Glomerular visceral epithelial cell (primary cell): ENCODE data around the gene POLR3GL.

ENCODE experiments used
- DNase-seq: peaks from one replicate; pipeline ENCODE4 v3.0.0-alpha.2; 2016; ENCODE audit errors: extremely low spot score

The POLR3GL gene

GRCh38 chr1:145992958-145993617 lies 28.6 kb downstream of the POLR3GL start:
- DNase-seq: no peak

GRCh38 chr1:145993618-145994390 lies 29.3 kb downstream of the POLR3GL start:
- no peak for DNase-seq

DNA sequence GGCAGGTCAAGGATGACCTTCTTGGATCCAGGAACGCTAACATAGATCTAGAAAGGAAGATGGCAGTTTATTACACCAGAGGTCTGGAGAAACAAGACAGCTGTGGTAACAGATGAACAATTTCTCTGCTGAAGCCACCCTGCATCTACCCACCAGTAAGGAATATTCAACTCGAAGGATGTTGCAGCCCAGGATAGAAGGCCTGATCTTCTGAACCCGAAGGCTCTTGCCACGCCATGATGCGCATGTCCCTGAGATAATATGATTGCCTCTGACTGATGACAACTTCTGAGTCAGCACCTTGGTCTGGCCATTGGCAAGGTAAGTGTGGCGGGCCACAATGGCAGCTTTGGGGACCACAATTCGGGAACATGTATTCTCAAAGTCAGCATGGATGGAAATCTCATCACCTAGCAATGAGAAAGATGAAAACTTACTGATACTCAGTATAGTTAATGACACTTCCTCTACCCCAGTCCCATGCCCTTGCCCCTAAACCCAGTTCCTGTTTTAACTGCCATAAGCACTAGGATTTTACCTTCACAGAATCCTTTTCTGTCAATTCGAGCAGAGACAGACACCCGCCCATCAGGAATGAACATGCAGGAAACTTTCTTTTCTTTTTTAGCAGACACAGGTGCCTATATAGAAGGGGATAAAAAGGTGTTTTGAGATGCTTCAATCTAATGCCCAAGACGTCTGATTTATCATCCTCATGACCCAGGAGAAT lies 30.1 kb downstream of the POLR3GL start:
- no peak for DNase-seq

GRCh38 chr1:145995148-145995881 lies 30.8 kb downstream of the POLR3GL start:
- no peak for DNase-seq

- no peak for DNase-seq
These were observed 31.5 kb downstream of the POLR3GL start for GRCh38 chr1:145995964-145996432.

DNA sequence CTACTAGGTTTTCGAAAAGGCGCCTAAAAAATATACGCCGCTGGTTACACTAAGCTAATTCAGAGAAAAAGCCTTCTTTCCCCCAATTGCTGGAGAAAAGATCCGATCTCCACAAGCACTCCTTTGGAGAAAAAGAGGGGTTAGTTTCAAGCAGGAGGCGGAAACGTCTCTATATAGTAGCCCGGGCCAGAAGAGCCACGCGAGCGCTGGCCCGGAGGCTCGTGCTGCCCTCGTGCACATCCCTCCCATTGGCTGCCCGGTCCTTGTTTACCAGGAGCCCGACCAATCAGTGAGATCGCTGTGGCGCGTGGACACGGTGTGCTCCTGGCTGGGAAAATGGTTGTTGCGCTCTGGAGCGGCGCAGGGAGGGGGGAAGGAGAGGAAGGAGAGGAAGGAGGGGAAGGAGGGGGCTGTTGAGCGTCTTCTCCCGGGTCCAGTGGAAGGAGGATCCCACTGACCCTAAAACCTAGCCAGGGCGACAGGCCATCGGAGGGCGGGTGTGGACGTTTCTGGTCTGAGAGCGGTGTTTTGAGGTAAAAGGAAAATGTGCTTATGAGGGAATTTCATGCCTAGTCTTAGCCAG lies 32.0 kb downstream of the POLR3GL start, which contains the start of gene TXNIP:
Gene TXNIP (minus strand): TSS at position 147 of the 583 bp plus-strand sequence. CDS start 313 bp downstream, outside the sequence.
- DNase-seq: peak; percentile 97

DNA sequence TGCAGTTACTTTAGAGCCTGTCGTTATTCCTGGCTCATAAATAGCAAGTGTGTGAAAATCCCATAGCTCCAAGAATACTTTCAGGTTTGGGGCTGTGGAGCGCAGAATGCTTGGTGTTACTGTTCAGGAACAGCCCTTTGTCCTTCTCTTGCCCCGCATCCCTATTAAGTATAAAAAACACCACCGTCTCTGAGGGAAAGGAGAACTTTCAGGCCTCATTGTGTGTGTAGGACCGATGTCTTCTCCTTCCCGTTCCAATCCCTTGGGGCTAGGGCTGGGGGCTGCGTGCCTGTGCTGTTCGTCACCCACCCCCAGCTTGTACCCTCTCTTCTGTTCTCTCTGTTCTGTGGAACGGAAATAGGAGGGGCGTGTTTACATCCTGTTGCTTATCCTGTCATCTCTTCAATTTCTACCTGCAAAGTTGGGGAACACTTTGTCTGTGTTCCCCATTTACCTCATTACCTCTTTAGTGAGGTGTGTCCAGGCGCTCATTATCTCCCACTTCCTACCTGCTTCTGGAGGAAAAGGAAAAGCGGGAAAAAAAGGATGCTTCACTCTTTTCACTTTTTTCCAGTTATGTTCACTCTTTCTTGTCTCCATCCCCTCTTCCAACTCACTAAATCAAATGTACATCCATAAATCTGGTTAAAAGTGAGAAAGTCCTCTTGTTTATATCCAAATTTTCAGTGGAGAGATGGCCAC lies 32.7 kb downstream of the POLR3GL start:
- DNase-seq: no peak

DNA sequence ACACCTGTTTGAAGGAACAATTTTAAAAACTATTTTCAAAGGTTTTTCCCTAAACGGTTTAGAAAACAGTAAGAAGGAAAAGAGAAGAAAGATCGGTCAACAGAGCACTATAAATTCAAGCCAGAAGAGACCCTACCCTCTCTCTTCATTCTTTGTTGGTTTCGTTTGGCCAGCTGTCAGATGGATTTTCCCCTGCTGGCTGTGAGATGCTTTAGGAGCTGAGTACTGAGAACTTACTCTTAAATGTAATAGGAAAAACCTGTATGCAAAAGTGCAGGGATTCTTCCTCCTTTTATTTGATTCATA lies 33.2 kb downstream of the POLR3GL start:
- no peak for DNase-seq

DNA sequence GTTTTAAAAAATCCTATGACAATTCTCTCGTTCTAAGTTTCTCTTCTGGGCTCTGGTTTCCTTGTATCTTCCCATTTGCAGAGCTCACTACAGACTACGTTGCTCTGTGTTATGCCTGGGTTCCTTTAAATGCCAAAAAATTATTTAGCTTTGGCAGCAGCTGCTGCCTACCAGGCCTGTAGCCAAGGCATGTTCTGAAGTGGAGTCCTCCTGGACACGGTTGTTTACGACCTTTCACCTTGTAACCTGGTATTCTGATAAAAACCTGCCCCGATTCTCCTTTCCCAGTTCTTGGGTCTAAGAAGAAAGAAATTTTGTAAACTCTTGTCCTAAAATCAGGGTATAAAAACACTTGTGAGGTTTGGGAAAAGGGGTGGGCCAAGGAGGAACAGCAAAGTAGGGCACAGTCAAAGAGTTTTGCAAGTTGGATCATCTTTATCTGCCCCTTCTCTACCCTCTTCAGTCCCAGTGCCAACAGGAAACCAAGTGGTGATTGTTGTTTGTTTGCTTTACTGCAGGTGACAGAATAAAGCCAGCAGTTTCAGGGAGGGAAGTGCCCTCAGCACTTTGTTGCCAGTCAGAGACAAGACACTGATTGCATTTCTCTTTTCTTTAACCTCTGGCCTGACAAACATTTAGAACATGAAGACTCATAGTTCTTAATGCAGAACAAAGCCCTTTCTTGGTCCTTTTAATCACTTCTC lies 35.0 kb downstream of the POLR3GL start:
- DNase-seq: no peak

GRCh38 chr1:146001709-146002108 lies 37.2 kb downstream of the POLR3GL start:
- no peak for DNase-seq

- no peak for DNase-seq
These were observed 43.1 kb downstream of the POLR3GL start for GRCh38 chr1:146007489-146008133.

- DNase-seq: no peak
These were observed 45.7 kb downstream of the POLR3GL start for GRCh38 chr1:146010126-146010738.

DNA sequence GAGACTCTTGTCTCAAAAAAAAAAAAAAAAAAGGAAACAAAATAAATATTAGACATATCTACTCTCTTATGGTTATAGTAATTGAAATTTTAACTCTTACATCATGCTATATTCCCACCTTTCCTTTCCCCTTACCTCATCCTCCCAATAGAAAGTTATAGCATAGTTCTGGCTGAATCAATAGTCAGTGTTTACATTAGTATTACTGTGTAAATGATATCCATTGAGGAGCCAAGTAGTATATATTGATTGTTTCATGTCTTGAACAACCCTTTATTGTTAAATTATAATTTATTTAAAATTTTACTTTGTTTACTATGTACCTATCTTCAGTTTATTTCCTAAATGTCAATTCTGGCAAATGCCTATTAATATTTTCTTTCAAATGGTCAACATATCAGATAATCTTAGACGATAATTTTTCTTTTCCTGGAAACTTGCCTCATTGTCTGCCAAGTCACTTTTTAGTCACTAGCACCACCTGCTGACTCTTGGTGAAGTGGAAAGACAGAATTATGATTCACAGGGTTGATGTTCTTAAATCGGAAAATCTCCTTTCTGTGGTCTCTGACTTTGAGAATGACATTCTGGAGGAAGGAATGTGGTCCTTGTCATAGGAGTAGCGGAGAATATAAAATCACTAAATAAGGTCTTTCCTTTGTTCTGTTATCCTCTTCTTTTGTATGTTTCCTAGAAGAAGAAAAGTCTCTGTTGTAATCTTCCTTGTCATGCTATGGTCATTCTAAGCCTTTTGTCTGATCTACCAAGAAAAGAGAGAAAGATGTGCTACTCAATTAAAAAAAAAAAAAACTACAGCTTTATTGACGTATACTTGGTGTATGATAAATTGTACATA lies 48.4 kb downstream of the POLR3GL start:
- peak; percentile 74 for DNase-seq

DNA sequence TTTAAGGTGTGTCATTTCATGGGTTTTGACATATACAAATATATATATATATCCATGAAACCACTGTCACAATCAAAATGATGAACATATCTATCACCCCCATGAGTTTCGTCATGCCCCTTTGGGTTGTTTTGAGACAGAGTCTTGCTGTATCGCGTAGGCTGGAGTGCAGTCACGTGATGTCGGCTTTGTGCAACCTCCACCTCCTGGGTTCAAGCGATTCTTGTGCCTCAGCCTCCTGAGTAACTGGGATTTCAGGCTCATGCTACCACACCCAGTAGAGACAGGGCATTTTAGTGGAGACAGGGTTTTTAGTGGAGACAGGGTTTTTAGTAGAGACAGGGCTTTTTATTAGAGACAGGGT lies 49.1 kb downstream of the POLR3GL start:
- DNase-seq: no peak

DNA sequence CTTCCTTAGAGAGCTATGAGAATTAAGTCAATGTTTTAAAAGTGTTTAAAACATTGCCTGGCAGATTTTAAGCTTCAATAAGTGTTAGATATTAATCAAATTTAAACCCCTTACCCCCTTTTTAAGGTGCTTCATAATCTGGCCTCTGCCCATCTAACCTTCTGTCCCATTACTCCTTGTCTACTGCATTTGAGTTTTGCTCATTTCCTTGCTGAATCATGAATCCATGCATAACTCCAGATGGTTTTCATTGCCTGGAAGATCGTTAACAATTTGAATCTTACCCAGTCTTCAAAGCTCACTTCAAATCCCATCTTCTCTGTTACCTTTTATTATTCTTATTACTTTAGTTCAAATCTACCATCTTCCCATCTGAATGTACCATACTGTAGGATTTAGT lies 52.4 kb downstream of the POLR3GL start:
- no peak for DNase-seq

GRCh38 chr1:146019231-146020057 lies 55.0 kb downstream of the POLR3GL start:
- DNase-seq: no peak
